Ammon's horn (tissue), 1 donor: Measurements from ENCODE around the gene ZFYVE19.
"Not testable (repeated sequence)": the region's sequence is repeated elsewhere in the genome, so short reads cannot be mapped to it uniquely, and the experiment has no call there.

Source experiments
- DNase-seq: peaks from one replicate; pipeline ENCODE4 v3.0.0-alpha.2; 2016; ENCODE audit warnings: low spot score

ZFYVE19 gene

GRCh38 chr15:40847223-40847961, 40.5 kb downstream of the ZFYVE19 start:
- DNase-seq = peak; percentile 77

GRCh38 chr15:40850576-40851112, 43.8 kb downstream of the ZFYVE19 start:
- DNase-seq = no peak

GRCh38 chr15:40852529-40852928, 45.6 kb downstream of the ZFYVE19 start:
- DNase-seq = no peak

GRCh38 chr15:40853241-40853890, 46.5 kb downstream of the ZFYVE19 start:
- DNase-seq = no peak

GRCh38 chr15:40854161-40854560, 47.3 kb downstream of the ZFYVE19 start:
- DNase-seq = no peak

- DNase-seq = no peak
Measured at GRCh38 chr15:40855706-40856234, 48.9 kb downstream of the ZFYVE19 start.

GRCh38 chr15:40856746-40857145, 49.9 kb downstream of the ZFYVE19 start:
- DNase-seq = no peak

- DNase-seq = peak; percentile 69
Measured at GRCh38 chr15:40857601-40858341, 50.9 kb downstream of the ZFYVE19 start.

GRCh38 chr15:40858706-40859105, 51.8 kb downstream of the ZFYVE19 start:
- no peak for DNase-seq

GRCh38 chr15:40859206-40859851, 52.4 kb downstream of the ZFYVE19 start:
- DNase-seq = peak; percentile 51

GRCh38 chr15:40861147-40861546, 54.3 kb downstream of the ZFYVE19 start:
- not testable (repeated sequence) for DNase-seq

GRCh38 chr15:40863660-40864270, 56.9 kb downstream of the ZFYVE19 start:
- DNase-seq = no peak
